MM.1S (cell line): ENCODE data around the gene ZCCHC8.
"Not testable (repeated sequence)": the region's sequence is repeated elsewhere in the genome, so short reads cannot be mapped to it uniquely, and the experiment has no call there.

ENCODE experiments used
- DNase-seq: peaks from one replicate; pipeline ENCODE4 v3.0.0-alpha.2; 2015
- H2AFZ ChIP-seq: fragments of 300-600 bp; sonication (generic); 2 replicates; pipeline ENCODE4 v1.6.0; 2016; ENCODE audit warnings: antibody characterized with exemption, low read length
- H3F3A ChIP-seq: fragments of 300-600 bp; sonication (generic); 2 replicates; pipeline ENCODE4 v1.6.1; 2016; ENCODE audit warnings: mild to moderate bottlenecking, antibody characterized with exemption, low read length, moderate library complexity, mixed read lengths; ENCODE audit not compliant: insufficient read depth
- H3K27ac ChIP-seq: fragments of 300-600 bp; sonication (generic); 2 replicates; pipeline ENCODE4 v1.5.1; 2016; ENCODE audit warnings: mild to moderate bottlenecking, low read length
- H3K27me3 ChIP-seq: fragments of 300-600 bp; sonication (generic); replicated peaks from 2 replicates; pipeline ENCODE4 v1.6.0; 2016; ENCODE audit warnings: low read length; ENCODE audit not compliant: insufficient read depth
- H3K36me3 ChIP-seq: fragments of 300-600 bp; sonication (generic); replicated peaks from 2 replicates; pipeline ENCODE4 v1.6.1; 2016; ENCODE audit warnings: mild to moderate bottlenecking, low read length, mixed read lengths; ENCODE audit not compliant: insufficient read depth
- H3K4me1 ChIP-seq: fragments of 300-600 bp; sonication (generic); 2 replicates; pipeline ENCODE4 v1.6.1; 2016; ENCODE audit warnings: low read length, mixed read lengths
- H3K4me2 ChIP-seq: fragments of 300-600 bp; sonication (generic); 2 replicates; pipeline ENCODE4 v1.6.0; 2016; ENCODE audit warnings: low read depth, low read length
- H3K4me3 ChIP-seq: fragments of 300-600 bp; sonication (generic); 2 replicates; pipeline ENCODE4 v1.5.1; 2016; ENCODE audit warnings: low read length, mixed read lengths
- H3K79me2 ChIP-seq: fragments of 300-600 bp; sonication (generic); 2 replicates; pipeline ENCODE4 v1.6.1; 2016; ENCODE audit warnings: mixed run types, low read length, mixed read lengths
- H3K9ac ChIP-seq: fragments of 300-600 bp; sonication (generic); 2 replicates; pipeline ENCODE4 v1.6.1; 2016; ENCODE audit warnings: low read length, mixed read lengths
- H3K9me2 ChIP-seq: fragments of 300-600 bp; sonication (generic); replicated peaks from 2 replicates; pipeline ENCODE4 v1.6.1; 2016; ENCODE audit warnings: mild to moderate bottlenecking, low read length, mixed read lengths; ENCODE audit not compliant: insufficient read depth
- H3K9me3 ChIP-seq: fragments of 300-600 bp; sonication (generic); replicated peaks from 2 replicates; pipeline ENCODE4 v1.6.1; 2016; ENCODE audit warnings: mild to moderate bottlenecking, low read length, mixed read lengths; ENCODE audit not compliant: insufficient read depth
- H4K20me1 ChIP-seq: fragments of 300-600 bp; sonication (generic); 2 replicates; pipeline ENCODE4 v1.6.1; 2016; ENCODE audit warnings: mild to moderate bottlenecking, low read length, moderate library complexity, mixed read lengths; ENCODE audit not compliant: insufficient read depth
- CTCF ChIP-seq: fragments of 300-600 bp; sonication (generic); IDR thresholded peaks from 2 replicates; pipeline ENCODE4 v1.5.1; 2016; ENCODE audit warnings: antibody characterized with exemption, low read length, mixed read lengths
- EZH2 ChIP-seq: fragments of 300-600 bp; sonication (generic); optimal IDR thresholded peaks from 2 replicates; pipeline ENCODE3; 2017; ENCODE audit warnings: low read depth, mild to moderate bottlenecking, antibody characterized with exemption, low read length, mixed read lengths
- EZH2phosphoT487 ChIP-seq: fragments of 300-600 bp; sonication (generic); IDR thresholded peaks from 2 replicates; pipeline ENCODE4 v1.6.1; 2018; ENCODE audit warnings: antibody characterized with exemption, low read length

Gene ZCCHC8

GRCh38 chr12:122467983-122468382 is 32.7 kb downstream of the ZCCHC8 start:
- Histone ChIP-seq H3K9me2 (no peaks in the 10 kb centered on the region), H2AFZ (no peak overlapping the region), H3K27me3 (no peaks in the 10 kb centered on the region), H3K9ac (no peak overlapping the region), H3K27ac (no peak overlapping the region), H4K20me1 (no peaks in the 10 kb centered on the region), H3K4me2 (no peak overlapping the region), H3K4me1 (no peaks in the 10 kb centered on the region), H3K36me3 (no peaks in the 10 kb centered on the region), H3K79me2 (no peaks in the 10 kb centered on the region), H3K9me3 (no peaks in the 10 kb centered on the region), H3F3A (no peaks in the 10 kb centered on the region), H3K4me3 (no peak overlapping the region)
- no peak for DNase-seq
- TF ChIP-seq CTCF (no peak), EZH2phosphoT487 (no peak), EZH2 (no peak)

DNA sequence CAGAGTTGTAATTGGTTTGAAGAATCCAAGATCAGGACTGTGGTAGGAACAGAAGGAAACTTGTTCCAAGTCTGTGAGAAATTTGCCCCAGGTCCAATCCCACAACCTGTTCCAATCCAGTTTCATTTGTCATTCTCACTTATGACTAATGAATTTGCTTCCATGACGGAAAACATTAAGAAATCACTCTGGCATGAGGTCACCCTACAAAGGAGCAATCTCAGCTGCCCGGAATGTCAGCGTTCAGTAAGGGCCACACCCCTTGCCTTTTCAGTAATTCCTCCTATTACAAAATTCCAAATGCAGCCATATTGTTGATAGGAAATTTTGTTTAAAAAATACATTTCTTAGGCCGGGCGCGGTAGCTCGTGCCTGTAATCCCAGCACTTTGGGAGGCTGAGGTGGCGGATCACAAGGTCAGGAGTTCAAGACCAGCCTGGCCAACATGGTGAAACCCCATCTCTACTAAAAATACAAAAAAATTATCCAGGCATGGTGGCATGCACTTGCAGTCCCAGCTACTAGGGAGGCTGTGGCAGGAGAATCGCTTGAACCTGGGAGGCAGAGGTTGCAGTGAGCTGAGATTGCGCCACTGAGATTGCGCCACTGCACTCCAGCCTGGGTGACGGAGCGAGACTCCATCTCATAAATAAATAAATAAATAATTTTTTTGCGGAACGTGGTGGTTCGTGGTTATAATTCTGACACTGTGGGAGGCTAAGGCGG is 36.3 kb downstream of the ZCCHC8 start:
- H3K27me3 ChIP-seq, H2AFZ ChIP-seq, H3K9me3 ChIP-seq, H3F3A ChIP-seq, H3K9ac ChIP-seq, DNase-seq, H3K4me3 ChIP-seq, H3K27ac ChIP-seq, H3K79me2 ChIP-seq, H3K9me2 ChIP-seq, H3K4me2 ChIP-seq, H4K20me1 ChIP-seq, H3K4me1 ChIP-seq, H3K36me3 ChIP-seq: not testable (repeated sequence)

DNA sequence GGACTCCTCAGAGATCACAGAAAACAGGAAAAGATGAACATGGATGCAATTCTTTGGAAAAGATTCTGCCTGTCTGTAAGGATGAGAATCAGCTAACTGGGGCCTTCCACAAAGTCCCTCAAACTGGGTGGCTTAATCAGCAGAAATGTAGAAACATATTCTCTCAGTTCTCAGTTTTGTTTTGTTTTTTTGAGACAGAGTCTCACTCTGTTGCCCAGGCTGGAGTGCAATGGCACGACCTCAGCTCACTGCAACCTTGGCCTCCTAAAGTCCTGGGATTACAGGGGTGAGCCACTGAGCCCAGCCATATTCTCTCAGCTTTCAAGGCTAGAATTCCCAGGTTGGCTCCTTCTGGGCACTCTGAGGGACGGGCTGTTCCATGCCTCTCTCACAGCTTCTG is 40.1 kb downstream of the ZCCHC8 start:
- Histone ChIP-seq H3K79me2 (no peaks in the 10 kb centered on the region), H3K4me2 (peak overlapping the region; percentile 45; the same call in 1 of the 2 replicates), H3K27me3 (no peaks in the 10 kb centered on the region), H3F3A (no peaks in the 10 kb centered on the region; the same call in 1 of the 2 replicates), H3K9me3 (no peaks in the 10 kb centered on the region), H3K4me3 (no peak overlapping the region), H3K36me3 (no peaks in the 10 kb centered on the region), H3K27ac (peak overlapping the region; percentile 37; the same call in 1 of the 2 replicates), H3K4me1 (peaks cover 8% of the 10 kb centered on the region; the same call in 1 of the 2 replicates), H2AFZ (peak overlapping the region; percentile 47), H3K9ac (no peak overlapping the region), H3K9me2 (no peaks in the 10 kb centered on the region), H4K20me1 (no peaks in the 10 kb centered on the region)
- DNase-seq = peak; percentile 14
- TF ChIP-seq EZH2phosphoT487 (no peak), EZH2 (no peak), CTCF (no peak)

- H3K4me3 ChIP-seq = no peak overlapping the region
- peak overlapping the region; percentile 37; the same call in 1 of the 2 replicates for H3K27ac ChIP-seq
- no peak overlapping the region for H2AFZ ChIP-seq
Measured at GRCh38 chr12:122460061-122460460, 40.7 kb downstream of the ZCCHC8 start.

More at GRCh38 chr12:122460061-122460460, 40.7 kb downstream of the ZCCHC8 start:
- no peak for TF ChIP-seq CTCF
- no peak for TF ChIP-seq EZH2phosphoT487
- no peak for TF ChIP-seq EZH2
- Histone ChIP-seq H3K9ac (no peak overlapping the region), H3K79me2 (no peaks in the 10 kb centered on the region), H3K27me3 (no peaks in the 10 kb centered on the region), H3K36me3 (no peaks in the 10 kb centered on the region), H3K4me2 (no peak overlapping the region; the same call in 1 of the 2 replicates), H3F3A (no peaks in the 10 kb centered on the region; the same call in 1 of the 2 replicates), H3K9me3 (no peaks in the 10 kb centered on the region), H3K9me2 (no peaks in the 10 kb centered on the region), H3K4me1 (peaks cover 8% of the 10 kb centered on the region; the same call in 1 of the 2 replicates), H4K20me1 (no peaks in the 10 kb centered on the region)
- DNase-seq = no peak
